Middle frontal gyrus (tissue), 1 donor: ENCODE measurements around the gene DEFB114.
"Not testable (repeated sequence)": the region's sequence is repeated elsewhere in the genome, so short reads cannot be mapped to it uniquely, and the experiment has no call there.

ENCODE experiments used
- DNase-seq: peaks from one replicate; pipeline ENCODE4 v3.0.0-alpha.2; 2015; ENCODE audit warnings: low spot score; ENCODE audit errors: extremely low spot score

DEFB114 gene, protein sequence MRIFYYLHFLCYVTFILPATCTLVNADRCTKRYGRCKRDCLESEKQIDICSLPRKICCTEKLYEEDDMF

DNA sequence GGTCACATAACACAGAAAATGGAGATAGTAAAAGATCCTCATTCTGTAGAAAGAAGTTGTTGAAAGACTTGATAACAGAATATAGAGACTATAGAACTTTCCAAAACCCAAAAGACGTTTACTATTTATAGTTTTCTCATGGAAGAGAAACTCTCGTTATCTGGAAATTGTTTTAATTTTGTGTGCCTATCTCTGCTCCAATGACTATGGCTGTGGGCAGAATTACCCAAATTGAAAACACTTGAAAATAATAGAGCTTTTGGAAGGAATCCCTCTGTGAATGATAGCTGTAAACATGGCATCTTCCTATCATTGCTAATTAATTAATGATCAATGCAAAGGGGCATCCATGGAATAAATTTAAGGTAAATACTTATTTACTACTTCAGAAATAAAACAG is at the start of gene DEFB114:
Gene DEFB114, minus strand, starts transcription at position 101 of the 400 bp plus-strand sequence. Its CDS starts 59 bp downstream, at position 42.
- DNase-seq: no peak

DNA sequence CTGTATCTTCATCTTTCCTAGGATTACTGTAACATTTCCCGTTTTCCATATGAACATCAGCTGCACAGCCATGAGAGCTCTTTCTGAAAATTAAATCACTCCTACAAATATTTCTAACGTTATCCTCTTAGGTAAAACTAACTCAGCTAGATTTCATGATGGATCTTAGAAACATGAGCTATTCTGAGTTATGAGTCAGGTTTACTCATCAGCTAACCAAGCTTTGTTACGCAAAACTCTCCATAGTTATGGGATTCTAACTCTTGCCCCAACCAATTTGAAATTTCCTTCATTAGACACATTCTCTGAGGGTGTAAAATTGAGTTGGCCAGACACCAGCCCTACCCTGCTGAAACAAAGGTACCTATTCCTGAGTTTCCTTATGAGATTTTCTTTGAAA is 43.9 kb upstream of the DEFB114 start:
- no peak for DNase-seq

DNA sequence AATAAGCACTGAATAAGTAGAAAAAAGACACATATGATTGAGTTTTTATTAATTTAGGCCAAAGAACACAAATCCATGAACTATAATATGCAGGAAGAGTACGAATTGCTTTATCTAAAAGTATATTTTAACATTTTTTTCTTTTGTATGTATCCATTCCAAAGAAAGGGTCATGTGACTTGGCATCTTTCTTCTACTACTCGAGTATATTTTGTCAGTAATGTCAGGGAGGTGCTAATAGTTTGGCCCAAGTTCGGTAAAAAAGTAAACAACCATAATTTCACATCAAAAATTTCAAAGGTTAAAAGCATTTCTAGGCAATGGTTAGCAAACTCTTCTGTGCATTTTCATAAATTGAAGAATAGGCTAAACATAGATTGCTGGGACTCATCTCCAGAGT is 39.2 kb upstream of the DEFB114 start:
- DNase-seq: no peak

DNA sequence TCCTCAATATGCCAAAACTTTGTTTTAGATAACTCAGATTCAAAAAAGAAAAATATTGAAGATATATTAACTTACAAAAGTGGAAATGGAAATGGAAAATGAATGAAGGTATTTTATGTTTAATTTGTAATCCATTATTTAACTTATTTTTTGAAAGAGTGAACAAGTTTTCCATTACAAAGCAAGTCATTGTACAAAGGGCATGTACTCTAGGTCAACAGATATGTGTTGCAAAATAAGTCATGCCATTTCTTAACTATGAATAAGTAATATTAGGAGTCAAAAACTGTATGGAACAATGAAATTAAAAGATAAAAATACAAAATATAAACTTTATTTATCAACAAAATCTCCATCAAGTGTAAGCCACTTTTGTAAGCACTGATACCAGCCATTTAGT is 31.3 kb upstream of the DEFB114 start:
- DNase-seq: no peak

DNA sequence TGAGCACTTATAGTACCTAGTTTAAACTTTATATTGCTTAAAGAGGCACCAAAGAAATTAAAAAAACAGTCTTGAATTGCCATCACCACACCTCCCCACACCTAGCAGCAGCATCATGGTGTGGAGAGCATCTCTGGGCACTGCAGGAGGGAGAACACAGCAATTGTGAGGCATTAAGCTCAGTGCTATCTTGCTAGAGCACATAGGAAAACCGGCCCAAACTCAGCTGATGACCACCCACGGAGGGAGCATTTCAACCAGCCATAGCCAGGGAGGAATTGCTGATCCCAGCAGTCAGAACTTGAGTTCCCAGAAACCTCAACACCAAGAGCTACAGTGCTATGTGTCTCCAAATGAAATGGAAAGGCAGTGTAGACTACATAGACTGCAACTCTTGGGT is 24.9 kb upstream of the DEFB114 start:
- no peak for DNase-seq

DNA sequence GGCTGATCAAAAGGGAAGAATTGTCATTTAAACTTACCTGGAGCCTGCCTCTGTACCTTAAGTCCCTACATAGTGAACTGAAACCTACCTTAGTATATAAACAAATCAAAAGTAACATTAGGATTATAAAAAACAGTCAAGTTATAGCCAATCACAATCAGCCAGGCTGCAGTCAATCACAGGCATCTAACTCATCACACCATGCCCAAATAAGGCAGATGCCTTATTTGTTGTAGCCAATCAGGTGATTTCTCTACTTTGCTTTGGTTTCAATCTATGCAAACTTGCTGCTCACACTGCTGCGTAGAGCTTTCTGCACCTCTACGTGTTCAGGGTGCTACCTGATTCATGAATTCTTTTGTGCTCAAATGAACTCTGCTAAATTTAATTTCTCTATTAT is 23.8 kb upstream of the DEFB114 start:
- DNase-seq: no peak

DNA sequence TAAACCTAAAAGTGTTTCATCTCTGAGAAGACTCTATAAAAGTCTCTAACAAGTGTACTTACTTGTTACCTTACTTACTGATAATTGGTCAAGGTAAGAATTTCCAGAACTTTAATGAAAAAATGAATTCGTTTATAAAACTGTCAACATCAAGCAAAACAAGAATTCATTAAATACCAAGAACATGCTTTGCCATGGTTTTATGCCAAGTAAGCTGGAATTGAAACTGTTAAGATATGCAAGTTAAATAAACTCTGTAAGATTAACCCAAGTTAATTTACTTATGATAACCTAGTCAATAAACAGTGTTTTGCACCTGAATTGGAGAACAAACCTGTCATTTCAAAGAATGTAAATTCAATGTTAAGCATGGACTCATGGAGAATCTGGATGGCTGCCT is 22.6 kb upstream of the DEFB114 start:
- no peak for DNase-seq

DNA sequence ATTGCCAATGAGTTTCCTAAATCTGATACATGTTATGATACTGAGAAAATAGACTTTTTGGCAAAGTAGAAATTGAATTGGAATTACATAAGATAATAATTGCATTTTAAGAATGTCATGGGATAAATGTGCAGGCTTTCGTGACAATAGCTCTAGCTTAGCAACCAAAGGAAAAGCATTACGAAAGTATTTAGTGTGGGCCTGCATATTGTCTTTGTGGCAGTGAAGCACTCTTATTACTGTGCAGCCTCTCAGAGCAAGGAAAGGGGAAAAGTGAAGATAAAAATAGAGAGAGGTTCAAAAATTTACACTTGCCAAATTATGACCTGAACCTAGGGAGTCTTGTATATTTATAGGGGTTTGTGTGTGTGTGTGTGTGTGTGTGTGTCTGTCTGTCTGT is 18.1 kb upstream of the DEFB114 start:
- no peak for DNase-seq

DNA sequence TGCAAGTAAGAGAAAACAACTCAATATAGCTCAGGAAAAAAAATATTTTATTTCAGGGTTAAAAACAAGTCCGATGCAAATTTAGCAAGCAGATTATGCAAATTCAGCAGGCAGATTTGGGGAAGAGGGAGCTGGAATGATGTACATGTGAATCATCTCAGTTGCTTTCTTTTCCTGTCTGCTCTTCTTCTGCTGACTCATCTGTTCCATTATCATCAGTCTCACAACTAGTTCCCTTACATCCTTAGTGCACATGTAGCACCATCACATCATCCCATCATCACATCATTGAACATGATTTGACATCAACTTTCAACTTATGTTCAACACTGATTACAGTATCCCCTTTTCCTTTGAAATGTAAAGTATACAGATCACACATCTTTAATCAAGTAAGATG is 16.9 kb upstream of the DEFB114 start:
- no peak for DNase-seq

DNA sequence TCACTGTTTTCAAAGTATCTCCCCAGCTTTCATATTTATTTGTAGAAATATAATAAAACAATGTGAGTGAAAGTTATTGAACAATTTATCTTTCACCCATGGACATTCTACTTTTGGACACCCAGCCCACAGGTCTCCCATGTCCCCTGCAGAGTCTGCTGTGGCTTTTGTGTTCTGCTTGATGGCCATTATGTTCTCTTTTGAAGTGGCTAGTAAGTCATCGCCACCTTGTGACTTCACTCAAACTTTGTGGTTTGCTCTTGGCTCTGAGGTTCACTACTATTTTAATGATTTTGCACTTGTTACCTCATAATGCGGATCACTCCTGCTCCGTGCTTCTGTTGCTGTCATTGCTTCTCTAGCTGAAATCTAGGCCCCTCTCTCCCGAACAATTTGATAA is 15.6 kb upstream of the DEFB114 start:
- no peak for DNase-seq

DNA sequence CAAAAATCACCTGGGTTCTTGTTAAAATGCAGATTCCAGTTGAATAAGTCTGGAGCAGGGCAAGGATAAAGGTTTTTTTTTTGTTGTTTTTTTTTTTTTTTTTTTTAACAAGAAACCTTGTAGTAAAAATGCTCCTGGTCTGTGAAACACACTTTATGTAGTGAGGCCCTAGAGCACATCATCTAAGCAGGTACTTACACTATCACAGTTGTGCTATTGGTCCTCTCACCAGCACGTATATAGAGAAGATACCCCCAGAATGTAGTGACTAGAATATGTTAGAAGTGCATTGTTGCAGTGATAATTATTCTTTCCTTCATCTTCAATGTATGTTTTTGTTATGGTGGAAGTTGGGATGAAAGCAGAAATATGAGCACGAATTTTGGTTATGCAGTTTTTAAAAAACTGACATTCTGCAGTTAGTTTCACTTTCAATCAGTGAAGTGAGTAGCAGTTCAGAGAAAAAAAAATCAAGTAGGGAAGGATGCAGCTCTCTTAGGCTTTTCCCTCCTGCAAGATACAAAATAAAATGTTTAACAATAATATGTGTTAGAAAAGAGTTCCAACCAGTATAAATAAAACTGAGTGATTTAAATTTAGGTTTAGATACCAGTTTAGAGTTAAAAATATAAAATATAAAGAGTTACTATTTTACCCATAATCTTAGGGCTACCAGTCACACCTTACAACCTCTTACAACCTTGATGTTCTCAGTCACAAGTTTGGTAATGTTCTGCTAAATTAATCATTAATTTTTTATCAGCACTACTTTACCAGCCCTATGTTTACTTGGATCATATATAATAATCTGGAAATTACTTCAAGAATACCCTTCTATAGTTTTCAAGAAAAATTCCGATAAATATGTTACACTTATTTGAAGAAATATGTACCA is 14.6 kb upstream of the DEFB114 start:
- DNase-seq: no peak

DNA sequence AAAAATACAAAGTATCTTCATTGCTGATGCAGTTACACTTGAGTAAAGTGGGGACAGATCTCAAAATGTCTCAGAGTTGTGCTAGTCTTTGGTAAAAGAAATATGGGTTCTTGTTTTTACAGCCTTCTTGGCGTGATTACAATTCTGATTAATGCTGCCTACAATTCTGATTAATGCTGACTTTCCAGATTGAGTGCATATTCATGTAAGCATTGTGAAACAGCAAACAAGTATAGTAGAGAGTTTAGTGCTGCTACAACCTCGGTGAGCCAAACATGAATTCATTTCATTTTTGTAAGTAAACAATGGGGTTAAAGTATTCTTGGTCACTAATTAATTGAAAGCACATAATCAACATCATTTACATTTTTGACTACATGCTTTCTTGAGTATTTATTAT is 5.6 kb upstream of the DEFB114 start, which contains the start of gene DEFB113:
Gene DEFB113, minus strand, starts transcription at position 21 of the 400 bp plus-strand sequence. Its CDS starts 0 bp downstream, at position 21.
- no peak for DNase-seq

DNA sequence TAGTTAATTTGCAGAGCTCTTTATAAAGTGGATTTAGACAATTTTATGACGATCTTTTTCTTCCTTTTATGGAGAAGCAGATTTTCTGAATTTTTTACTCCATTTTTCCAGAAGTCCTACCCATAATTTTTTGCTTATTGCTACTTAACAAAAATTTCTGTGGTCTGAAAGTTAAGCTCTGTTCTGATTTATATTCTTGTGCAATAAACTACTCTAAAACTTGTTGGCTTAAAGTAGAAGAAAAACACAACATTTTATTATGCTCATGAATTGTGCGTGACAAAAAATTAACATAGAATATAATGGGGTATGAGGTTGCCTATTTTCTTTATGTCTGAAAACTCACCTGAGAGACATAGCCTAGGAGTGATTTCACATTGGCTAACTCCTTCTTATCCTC is 2.9 kb upstream of the DEFB114 start:
- no peak for DNase-seq

DNA sequence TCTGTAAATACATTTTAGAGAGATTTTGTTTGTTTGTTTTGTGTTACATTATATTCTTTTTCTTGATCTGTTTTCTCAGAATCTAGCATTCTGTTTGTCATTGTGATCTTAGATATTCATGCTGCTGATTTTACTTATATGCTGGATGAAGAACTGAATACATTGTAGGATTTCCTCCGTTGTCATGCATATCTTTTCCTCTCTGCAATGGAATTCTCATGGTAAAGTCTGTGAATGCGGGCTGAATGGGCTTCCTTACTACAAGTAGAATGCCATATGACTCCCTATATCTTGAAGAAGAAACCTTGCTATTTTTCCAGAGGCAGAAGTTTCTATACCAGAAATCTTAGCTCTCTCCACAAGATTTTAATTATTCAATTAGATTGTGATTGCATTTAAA is 2.4 kb upstream of the DEFB114 start:
- no peak for DNase-seq

DNA sequence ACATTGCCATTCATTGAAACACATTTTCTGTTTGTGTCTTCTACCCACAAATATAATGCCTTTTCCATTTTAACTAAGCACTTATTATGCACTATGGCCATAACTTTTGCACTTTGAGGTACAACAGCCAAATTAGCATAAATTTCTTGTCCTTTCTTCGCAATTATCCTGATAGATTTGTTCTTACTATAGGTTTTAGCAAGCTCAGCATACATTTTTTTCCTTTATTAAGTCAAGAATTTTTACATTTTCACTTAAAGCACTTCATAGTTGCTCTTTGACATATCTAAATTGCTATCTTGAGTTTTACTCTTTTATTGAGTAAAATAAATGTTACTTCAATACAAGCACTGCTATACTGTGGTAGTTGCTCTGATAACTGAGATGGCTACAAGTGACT is 5.8 kb downstream of the DEFB114 start:
- DNase-seq: no peak

DNA sequence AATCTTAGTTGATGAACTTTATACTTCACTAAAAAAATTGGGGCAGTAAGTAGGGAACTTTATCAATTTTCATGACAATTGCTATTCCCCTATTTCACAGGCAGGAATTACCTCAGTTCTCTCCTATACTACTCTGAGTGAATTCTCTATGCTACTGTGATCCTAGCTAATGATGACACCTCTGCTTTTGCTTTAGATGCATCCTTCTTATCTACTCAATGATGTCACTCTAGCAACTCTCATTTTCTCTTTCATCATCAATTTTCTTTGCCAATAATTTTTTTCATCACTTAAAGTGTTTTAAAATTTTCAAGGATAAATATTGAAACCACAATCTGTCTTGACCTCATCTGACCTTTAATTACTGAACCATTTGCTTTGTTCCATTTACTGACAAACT is 8.1 kb downstream of the DEFB114 start:
- DNase-seq: no peak

DNA sequence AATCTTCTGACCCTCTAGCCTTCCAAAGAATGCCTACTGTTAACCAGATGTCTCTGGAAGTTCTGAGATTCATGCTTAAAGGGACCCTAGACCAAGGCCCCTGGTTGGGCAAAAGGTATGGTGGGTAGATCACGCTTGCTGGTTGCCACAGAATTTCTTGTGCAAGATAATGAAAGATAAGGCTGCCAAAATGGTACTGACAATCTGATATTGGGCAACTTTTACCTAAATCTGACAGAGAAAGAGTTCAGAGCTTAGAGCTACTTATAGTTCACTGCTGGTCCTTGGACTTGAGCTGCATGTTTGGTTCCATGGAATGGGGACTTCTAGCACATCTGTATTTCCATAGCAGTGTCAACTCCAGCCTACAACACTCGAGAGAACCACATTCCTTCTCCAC is 12.0 kb downstream of the DEFB114 start:
- no peak for DNase-seq

DNA sequence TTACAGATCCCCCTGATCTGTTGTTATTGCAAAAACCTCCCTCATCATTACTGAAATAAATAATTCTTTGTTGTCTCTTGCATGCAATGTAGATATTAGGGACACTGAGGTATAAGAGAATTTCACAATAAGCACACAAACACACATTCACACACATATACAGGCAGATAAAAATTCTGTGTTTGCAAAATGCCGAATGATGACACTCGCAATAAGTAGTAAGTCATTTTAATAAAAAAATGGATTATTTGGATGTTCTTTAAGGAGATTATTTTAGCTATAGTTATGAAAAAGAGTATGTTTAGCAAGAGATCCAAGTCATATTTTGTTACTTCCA is 13.6 kb downstream of the DEFB114 start:
- no peak for DNase-seq

DNA sequence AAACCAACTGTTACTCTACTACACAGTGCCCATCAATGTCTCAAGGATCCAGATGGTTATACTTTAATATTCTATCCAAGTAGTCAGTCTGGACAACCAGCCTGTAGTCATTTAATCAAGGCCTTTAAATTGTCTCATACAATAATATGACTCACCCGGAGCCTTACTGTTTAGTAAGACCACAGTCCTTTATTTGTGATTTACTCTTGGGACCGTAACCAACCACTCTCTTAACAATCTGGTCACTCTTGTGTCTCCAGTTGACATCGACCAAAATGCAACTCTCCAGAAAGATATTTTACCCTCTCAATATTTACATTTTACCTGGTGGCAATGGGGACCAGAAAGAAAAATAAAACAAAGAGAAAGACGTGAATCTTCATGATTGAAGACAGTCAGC is 14.9 kb downstream of the DEFB114 start:
- DNase-seq: no peak

DNA sequence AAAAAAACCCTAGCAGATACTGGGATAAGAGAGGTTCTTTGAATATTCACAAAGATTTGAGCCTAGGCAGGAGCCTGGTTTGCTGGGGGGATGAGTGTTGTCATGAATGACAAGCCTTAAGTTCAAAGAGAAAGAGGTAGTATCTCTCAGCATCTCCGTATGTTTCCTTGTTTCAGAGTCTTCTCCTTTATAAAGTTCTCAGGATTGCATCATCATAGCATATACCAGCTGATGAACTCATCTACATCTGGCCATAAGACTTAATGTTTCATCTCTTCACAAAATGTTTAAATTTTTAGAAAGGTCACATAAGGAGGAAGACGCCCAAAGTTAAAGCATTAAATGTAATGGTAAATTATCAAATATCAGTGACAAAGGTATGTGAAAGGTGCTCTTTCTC is 17.1 kb downstream of the DEFB114 start:
- no peak for DNase-seq

DNA sequence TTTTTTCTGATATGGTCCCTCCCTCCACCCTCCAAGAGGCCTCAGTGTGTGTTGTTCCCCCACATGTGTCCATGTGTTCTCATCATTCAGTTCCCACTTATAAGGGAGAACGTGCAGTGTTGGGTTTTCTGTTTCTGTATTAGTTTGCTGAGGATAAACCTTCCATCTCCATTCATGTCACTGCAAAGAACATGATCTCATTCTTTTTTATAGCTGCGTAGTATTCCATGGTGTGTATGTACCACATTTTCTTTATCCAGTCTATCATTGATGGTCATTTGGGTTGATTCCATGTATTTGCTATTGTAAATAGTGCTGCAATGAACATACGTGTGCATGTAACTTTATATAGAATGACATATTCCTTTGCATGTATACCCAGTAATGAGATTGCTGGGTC is 19.9 kb downstream of the DEFB114 start:
- not testable (repeated sequence) for DNase-seq

DNA sequence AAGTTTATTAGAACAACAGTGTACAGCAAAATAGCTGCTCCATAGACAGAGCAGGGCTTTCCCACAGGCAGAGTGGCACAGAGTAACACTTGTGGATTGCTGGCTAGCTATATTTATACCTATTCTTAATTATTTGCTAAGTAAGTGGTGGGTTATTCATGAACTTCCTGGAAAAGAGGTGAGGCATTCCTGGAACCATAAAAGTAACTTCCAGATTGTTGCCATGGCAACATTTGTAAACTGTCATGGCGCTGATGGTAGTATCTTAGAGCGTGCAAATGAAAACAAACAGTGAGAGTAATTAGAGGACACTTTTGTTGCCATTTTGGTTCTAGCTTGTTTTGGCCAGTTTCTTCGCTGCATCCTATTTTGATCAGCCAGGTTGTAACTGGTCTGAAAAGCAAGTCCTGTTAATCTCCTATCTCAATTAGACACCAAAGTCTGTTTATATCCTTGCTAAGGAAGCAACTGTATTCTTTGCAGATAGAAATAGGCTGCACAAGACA is 23.9 kb downstream of the DEFB114 start:
- no peak for DNase-seq

DNA sequence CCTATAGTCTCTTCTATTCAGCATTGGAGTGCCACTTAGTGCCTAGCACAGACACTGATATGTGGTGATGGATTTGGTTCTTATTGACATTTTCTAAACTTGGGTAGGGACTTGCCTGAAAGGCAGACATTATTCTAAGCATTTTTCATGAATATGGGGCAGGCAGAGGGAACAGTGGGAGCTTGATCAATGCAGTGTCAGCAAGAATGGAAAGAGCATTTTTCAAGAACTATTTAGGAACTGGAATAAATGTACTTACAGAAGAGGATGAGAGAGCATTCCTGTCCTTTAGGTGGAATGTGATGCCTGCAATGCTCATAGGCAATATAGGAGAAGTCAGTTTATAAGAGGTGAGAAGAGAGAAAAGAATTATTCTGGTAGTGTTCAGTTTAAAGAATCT is 26.2 kb downstream of the DEFB114 start:
- DNase-seq: no peak
